A549 (cell line): ENCODE data around the gene TAF8. TPM values are rescaled to one million over a fixed set of nuclear protein-coding genes. Genes with fewer than 3 reads are reported as not detected.
"Not testable (repeated sequence)": the region's sequence is repeated elsewhere in the genome, so short reads cannot be mapped to it uniquely, and the experiment has no call there.

Experiments
- ATAC-seq, 2 experiments: fragments of 200-7000 bp in 1 of 2; fragments of >200 bp in 1 of 2; cut with Nextera tagmentation in 1 of 2; cut with Tn5 transposase in 1 of 2; 3 replicates each; pipeline versions ENCODE4 v1.8.0 to v1.9.1; 2018 to 2020; ENCODE audit warnings: mild to moderate bottlenecking in 1 of 2, moderate library complexity in 1 of 2
- CTCF ChIA-PET: fragments of 300-600 bp; sonication (Branson Sonifier 250); formaldehyde crosslinking; extraction: SDS; loops from one replicate; lab custom pipeline; 2021; ENCODE audit warnings: antibody characterized with exemption, inconsistent platforms; lab: Yijun Ruan, JAX
- POLR2A ChIA-PET: fragments of 350-600 bp; formaldehyde crosslinking; extraction: SDS; loops from one replicate; lab custom pipeline; 2021; ENCODE audit warnings: antibody characterized with exemption, inconsistent platforms; lab: Yijun Ruan, JAX
- DNase-seq, 2 experiments: peaks; one replicate each; pipeline versions ENCODE4 v3.0.0 to v3.0.0-alpha.2; 2011 to 2016; ENCODE audit warnings: low read depth in 1 of 2, low spot score in 1 of 2
- FAIRE-seq: peaks from 2 replicates; lab custom pipeline; 2011; peaks lifted over from hg19 to GRCh38; lab: Jason Lieb, UNC
- H3K27ac ChIP-seq, 2 experiments: fragments of >200 bp; sonication (Bioruptor Twin); formaldehyde crosslinking; 3 replicates each; pipeline ENCODE4 v1.5.1; 2016 to 2017
- H3K4me1 ChIP-seq: fragments of >200 bp; sonication (Bioruptor Twin); formaldehyde crosslinking; 3 replicates; pipeline ENCODE4 v1.6.1; 2016
- H3K4me2 ChIP-seq: fragments of >200 bp; sonication (Bioruptor Twin); formaldehyde crosslinking; 3 replicates; pipeline ENCODE4 v1.6.1; 2016
- H3K4me3 ChIP-seq: fragments of >200 bp; sonication (Bioruptor Twin); formaldehyde crosslinking; 3 replicates; pipeline ENCODE4 v1.5.1; 2016
- H3K9me3 ChIP-seq: fragments of >200 bp; sonication (Bioruptor Twin); formaldehyde crosslinking; 3 replicates; pipeline ENCODE4 v1.6.1; 2016
- BHLHE40 ChIP-seq: IDR thresholded peaks from 2 replicates; pipeline ENCODE4 v1.6.1; 2012; ENCODE audit warnings: low read depth, low read length, inconsistent platforms
- CBX2 ChIP-seq: fragments of 200-600 bp; sonication (generic); IDR thresholded peaks from 2 replicates; pipeline ENCODE4 v1.6.1; 2016; ENCODE audit warnings: low read depth, mild to moderate bottlenecking, borderline replicate concordance
- CEBPB ChIP-seq, 2 experiments: fragments of >200 bp in 1 of 2; sonication (Bioruptor Twin) in 1 of 2; formaldehyde crosslinking in 1 of 2; IDR thresholded peaks; 2 replicates each; pipeline ENCODE4 v1.6.1; 2012 to 2016
- E2F6 ChIP-seq: IDR thresholded peaks from 2 replicates; pipeline ENCODE4 v1.6.1; 2012; ENCODE audit warnings: low read depth, borderline replicate concordance
- EHMT2 ChIP-seq: fragments of 200-600 bp; sonication (generic); IDR thresholded peaks from 2 replicates; pipeline ENCODE4 v1.6.1; 2016; ENCODE audit warnings: antibody characterized with exemption, low read depth, mild to moderate bottlenecking, moderate library complexity
- EP300 ChIP-seq, 2 experiments: fragments of >200 bp; sonication (Bioruptor Twin); formaldehyde crosslinking; IDR thresholded peaks; 2 replicates in 1 of 2; 3 replicates in 1 of 2; pipeline ENCODE4 v1.6.1; 2016 to 2017
- HMGXB4 ChIP-seq: fragments of 250-450 bp; sonication (Bioruptor Pico); IDR thresholded peaks from 2 replicates; pipeline ENCODE4 v1.5.0; 2021; ENCODE audit warnings: mild to moderate bottlenecking, moderate library complexity, borderline replicate concordance
- HOXA7 ChIP-seq: fragments of 250-450 bp; sonication (Bioruptor Pico); IDR thresholded peaks from 2 replicates; pipeline ENCODE4 v1.5.0; 2020; ENCODE audit warnings: mild to moderate bottlenecking, moderate library complexity
- HOXB5 ChIP-seq: fragments of 250-450 bp; sonication (Bioruptor Pico); IDR thresholded peaks from 2 replicates; pipeline ENCODE4 v1.5.0; 2020; ENCODE audit warnings: mild to moderate bottlenecking, moderate library complexity
- MAZ ChIP-seq: fragments of 150-350 bp; IDR thresholded peaks from 2 replicates; pipeline ENCODE4 v1.6.1; 2014; ENCODE audit warnings: antibody characterized with exemption, low read depth, low read length, borderline replicate concordance
- MYC ChIP-seq: IDR thresholded peaks from 2 replicates; pipeline ENCODE4 v1.6.1; 2012; ENCODE audit warnings: mild to moderate bottlenecking, inconsistent platforms, low read length, improper control_type of control experiment, borderline replicate concordance
- NFE2L2 ChIP-seq: fragments of 150-350 bp; conservative IDR thresholded peaks from 2 replicates; pipeline ENCODE4 v1.6.1; 2014; ENCODE audit warnings: low read length
- RCOR1 ChIP-seq: fragments of 150-350 bp; IDR thresholded peaks from 2 replicates; pipeline ENCODE4 v1.6.1; 2014; ENCODE audit warnings: antibody characterized with exemption, low read length, low read depth
- RNF2 ChIP-seq: fragments of 200-600 bp; sonication (generic); IDR thresholded peaks from 2 replicates; pipeline ENCODE4 v1.6.1; 2016; ENCODE audit warnings: low read depth, mild to moderate bottlenecking, antibody characterized with exemption, moderate library complexity, borderline replicate concordance
- SMC3 ChIP-seq: fragments of >200 bp; sonication (Bioruptor Twin); formaldehyde crosslinking; IDR thresholded peaks from 3 replicates; pipeline ENCODE4 v1.6.1; 2018; ENCODE audit warnings: inconsistent platforms
- SREBF2 ChIP-seq: fragments of 450-650 bp; IDR thresholded peaks from 2 replicates; pipeline ENCODE4 v1.6.1; 2014; ENCODE audit warnings: mild to moderate bottlenecking, moderate library complexity
- USF2 ChIP-seq: fragments of 450-650 bp; IDR thresholded peaks from 2 replicates; pipeline ENCODE4 v1.6.1; 2014; ENCODE audit warnings: antibody characterized with exemption
- ZNF302 ChIP-seq: fragments of 250-450 bp; sonication (Bioruptor Pico); IDR thresholded peaks from 2 replicates; pipeline ENCODE4 v1.9.0; 2021; ENCODE audit warnings: inconsistent platforms, mild to moderate bottlenecking, moderate library complexity
- ZSCAN20 ChIP-seq: fragments of 250-450 bp; sonication (Bioruptor Pico); IDR thresholded peaks from 2 replicates; pipeline ENCODE4 v1.8.0; 2022; ENCODE audit warnings: mild to moderate bottlenecking, moderate library complexity
- WGBS: methylation state at CpG from one replicate; pipeline ENCODE4 v1.1.6; 2017; ENCODE audit errors: missing lambda C conversion rate; 5-methylcytosine and 5-hydroxymethylcytosine counted together
- polyA plus RNA-seq, 4 experiments: library from polyadenylated mRNA; depleted of rRNA in 3 of 4; stranded (reverse); fragments of >200 nt; fragmentation: RNase III in 1 of 4; extraction: RNeasy Plus Mini Kit Qiagen cat#74134 plus additional on column Dnase treatment in 1 of 4; gene quantifications; 2 replicates in 3 of 4; 3 replicates in 1 of 4; pipeline ENCODE4 v1.2.3, GENCODE V29; 2011 to 2017
- TF ChIP-seq, protein P1 (sequence below): fragments of >200 bp; sonication (Bioruptor Twin); formaldehyde crosslinking; IDR thresholded peaks from 3 replicates; pipeline ENCODE4 v1.5.1; 2016

Gene TAF8
- polyA plus RNA-seq, 2 of the 4 experiments (the other 2 are of a cell fraction) = 14.0 to 18.7 TPM

- CTCF ChIA-PET = interaction anchor here (1.7 kb wide), 1 partner anchor 43 kb away, joined by 4 read pairs; no protein-coding TSS in a partner anchor
- H3K9me3 ChIP-seq = no peaks in the 10 kb centered on the region
Measured at GRCh38 chr6:42001506-42001905, 48.8 kb upstream of the TAF8 start.

DNA sequence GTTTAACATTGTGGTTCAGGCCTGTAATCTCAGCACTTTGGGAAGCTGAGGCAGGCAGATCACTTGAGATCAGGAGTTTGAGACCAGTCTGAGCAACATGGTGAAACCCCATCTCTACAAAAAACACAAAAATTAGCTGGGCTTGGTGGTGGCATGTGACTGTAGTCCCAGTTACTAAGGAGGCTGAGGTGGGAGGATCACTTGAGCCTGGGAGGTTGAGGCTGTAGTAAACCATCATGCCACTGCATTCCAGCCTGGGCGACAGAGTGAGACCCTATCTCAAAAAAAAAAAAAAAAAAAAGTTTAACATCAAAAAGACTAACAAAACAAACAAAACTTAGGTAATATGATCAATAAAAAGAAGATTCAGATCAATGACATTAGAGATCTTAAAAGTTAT is 46.7 kb upstream of the TAF8 start:
- FAIRE-seq, H3K9me3 ChIP-seq, H3K27ac ChIP-seq, H3K4me2 ChIP-seq, ATAC-seq, H3K4me1 ChIP-seq, H3K4me3 ChIP-seq, CTCF ChIA-PET, POLR2A ChIA-PET, DNase-seq: not testable (repeated sequence)
- WGBS = 100% methylated on average over 1 of the region's 1 CpG

More at GRCh38 chr6:42001506-42001905, 48.8 kb upstream of the TAF8 start:
- no peak overlapping the region for H3K4me2 ChIP-seq
- FAIRE-seq = no peak
- no peak for DNase-seq
- no peak for TF ChIP-seq MYC
- TF ChIP-seq, all 56 proteins: peak for 0
- H3K4me3 ChIP-seq = no peak overlapping the region
- no peaks in the 10 kb centered on the region for H3K4me1 ChIP-seq
- POLR2A ChIA-PET = no interaction called here
- WGBS = 89% methylated on average over 6 of the region's 6 CpGs
- H3K27ac ChIP-seq = no peak overlapping the region
- no peak for ATAC-seq

DNA sequence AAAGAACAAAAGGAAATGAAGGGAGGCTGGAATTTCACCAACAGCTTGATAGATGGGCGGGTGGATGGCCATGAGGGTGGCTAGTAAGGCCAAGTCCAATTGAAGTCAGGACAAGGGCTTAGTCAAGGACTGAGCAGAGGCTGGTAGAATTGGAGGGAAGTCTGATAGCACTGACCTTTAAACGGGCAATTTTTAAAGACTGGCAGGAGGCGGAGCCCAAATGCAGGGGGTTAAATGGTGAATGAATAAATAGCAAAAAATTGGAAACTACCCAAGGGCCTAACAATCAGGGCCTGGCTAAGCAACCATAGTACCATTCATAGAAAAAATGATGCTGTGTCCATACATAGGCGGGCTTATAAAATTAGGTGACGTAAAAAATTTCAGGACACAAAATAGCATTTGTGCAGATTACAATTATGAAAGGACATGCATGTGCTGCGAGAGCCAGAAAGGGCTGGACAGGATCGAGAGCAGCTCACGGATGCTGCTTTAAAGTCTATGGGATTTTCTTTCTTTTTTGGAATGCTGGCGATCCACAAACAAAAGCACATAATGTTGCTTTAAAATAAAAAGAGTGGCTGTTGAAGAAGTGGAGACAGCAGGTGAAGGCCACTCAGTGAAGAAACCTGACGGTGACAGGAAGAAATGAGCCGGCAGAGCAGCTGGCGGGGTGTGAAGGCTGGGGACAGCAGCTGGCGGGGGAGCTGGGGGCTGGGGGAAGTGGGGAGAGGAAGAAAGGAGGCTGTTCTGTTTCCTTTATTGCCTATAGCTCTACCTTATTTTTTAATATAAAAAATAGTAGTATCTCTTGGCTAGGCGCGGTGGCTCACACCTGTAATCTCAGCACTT is 42.8 kb upstream of the TAF8 start:
- TF ChIP-seq ZNF302 (CRISPR knock-in tag) = no peak
- no peak for TF ChIP-seq E2F6
- no peak for TF ChIP-seq USF2
- TF ChIP-seq BHLHE40 = no peak
- no peak for TF ChIP-seq NFE2L2
- TF ChIP-seq CEBPB (IDR thresholded peaks at IDR 0.05) = no peak
- ChIA-PET POLR2A (no interaction called here), CTCF (interaction anchor here (1.5 to 1.6 kb wide), 2 partner anchors 11 to 206 kb away, joined by 3 to 5 read pairs; no protein-coding TSS in a partner anchor)
- Histone ChIP-seq H3K27ac (peak overlapping the region in 1 of 2 experiments; percentile 66; a peak in 2 of 6 replicates), H3K9me3 (no peaks in the 10 kb centered on the region), H3K4me1 (peaks cover 17% of the 10 kb centered on the region; the same call in 2 of the 3 replicates), H3K4me2 (peak overlapping the region; percentile 39; the same call in 2 of the 3 replicates), H3K4me3 (no peak overlapping the region)
- FAIRE-seq (no peak), DNase-seq (no peak), ATAC-seq (no peak)
- WGBS = 83% methylated on average over 14 of the region's 15 CpGs

DNA sequence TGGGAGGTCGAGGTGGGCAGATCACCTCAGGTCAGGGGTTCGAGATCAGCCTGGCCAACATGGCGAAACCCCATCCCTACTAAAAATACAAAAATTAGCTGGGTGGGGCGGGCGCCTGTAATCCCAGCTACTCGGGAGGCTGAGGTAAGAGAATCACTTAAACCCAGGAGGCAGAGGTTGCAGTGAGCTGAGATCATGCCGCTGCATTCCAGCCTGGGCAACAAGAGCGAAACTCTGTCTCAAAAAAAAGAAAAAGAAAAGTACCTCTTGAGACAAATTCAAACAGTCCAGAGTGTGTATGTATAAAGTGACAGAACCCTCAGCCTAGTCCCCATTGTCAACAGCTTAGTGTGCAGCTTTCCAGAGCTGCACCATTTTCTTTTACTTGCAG is 42.2 kb upstream of the TAF8 start:
- POLR2A ChIA-PET, H3K4me2 ChIP-seq, ATAC-seq, H3K4me3 ChIP-seq, H3K27ac ChIP-seq, DNase-seq, FAIRE-seq, H3K9me3 ChIP-seq: not testable (repeated sequence)
- H3K4me1 ChIP-seq = peaks cover 22% of the 10 kb centered on the region; the same call in 2 of the 3 replicates
- WGBS = 93% methylated on average over 8 of the region's 8 CpGs
- CTCF ChIA-PET = interaction anchor here (1.5 to 1.6 kb wide), 2 partner anchors 10 to 206 kb away, joined by 3 to 5 read pairs; no protein-coding TSS in a partner anchor

- peak overlapping the region; percentile 28; the same call in 2 of the 3 replicates for H3K4me2 ChIP-seq
- peak overlapping the region in 1 of 2 experiments; percentile 63; a peak in 3 of 6 replicates for H3K27ac ChIP-seq
- H3K4me3 ChIP-seq = no peak overlapping the region
- ChIA-PET CTCF (interaction anchor here (1.0 to 1.3 kb wide), 2 partner anchors 25 to 35 kb away, joined by 3 read pairs; no protein-coding TSS in a partner anchor), POLR2A (no interaction called here)
- ATAC-seq (no peak; a peak in 1 of 6 replicates), FAIRE-seq (no peak), DNase-seq (no peak)
- H3K4me1 ChIP-seq = peaks cover 23% of the 10 kb centered on the region; the same call in 2 of the 3 replicates
- no peaks in the 10 kb centered on the region for H3K9me3 ChIP-seq
- no peak for TF ChIP-seq ZSCAN20 (CRISPR knock-in tag)
- TF ChIP-seq, protein P1, sequence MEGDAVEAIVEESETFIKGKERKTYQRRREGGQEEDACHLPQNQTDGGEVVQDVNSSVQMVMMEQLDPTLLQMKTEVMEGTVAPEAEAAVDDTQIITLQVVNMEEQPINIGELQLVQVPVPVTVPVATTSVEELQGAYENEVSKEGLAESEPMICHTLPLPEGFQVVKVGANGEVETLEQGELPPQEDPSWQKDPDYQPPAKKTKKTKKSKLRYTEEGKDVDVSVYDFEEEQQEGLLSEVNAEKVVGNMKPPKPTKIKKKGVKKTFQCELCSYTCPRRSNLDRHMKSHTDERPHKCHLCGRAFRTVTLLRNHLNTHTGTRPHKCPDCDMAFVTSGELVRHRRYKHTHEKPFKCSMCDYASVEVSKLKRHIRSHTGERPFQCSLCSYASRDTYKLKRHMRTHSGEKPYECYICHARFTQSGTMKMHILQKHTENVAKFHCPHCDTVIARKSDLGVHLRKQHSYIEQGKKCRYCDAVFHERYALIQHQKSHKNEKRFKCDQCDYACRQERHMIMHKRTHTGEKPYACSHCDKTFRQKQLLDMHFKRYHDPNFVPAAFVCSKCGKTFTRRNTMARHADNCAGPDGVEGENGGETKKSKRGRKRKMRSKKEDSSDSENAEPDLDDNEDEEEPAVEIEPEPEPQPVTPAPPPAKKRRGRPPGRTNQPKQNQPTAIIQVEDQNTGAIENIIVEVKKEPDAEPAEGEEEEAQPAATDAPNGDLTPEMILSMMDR = no peak
- TF ChIP-seq EP300 (IDR thresholded peaks at IDR 0.05) = no peak
- no peak for TF ChIP-seq EHMT2
- TF ChIP-seq HOXB5 (CRISPR knock-in tag) = no peak
- no peak for TF ChIP-seq SMC3
- no peak for TF ChIP-seq RCOR1
- no peak for TF ChIP-seq RNF2
- no peak for TF ChIP-seq HMGXB4 (CRISPR knock-in tag)
- TF ChIP-seq CBX2 = no peak
- no peak for TF ChIP-seq SREBF2
- TF ChIP-seq MYC = no peak
- no peak for TF ChIP-seq MAZ
- no peak for TF ChIP-seq HOXA7 (CRISPR knock-in tag)
Measured at GRCh38 chr6:42009844-42010184, 40.5 kb upstream of the TAF8 start.
